NCI-H2227 (cell line): ENCODE data around the gene PHACTR1.

Source experiments
- DNase-seq: peaks from one replicate; lab custom pipeline; 2025; ENCODE audit not compliant: unreplicated experiment; lab: John Stamatoyannopoulos, UW

The PHACTR1 gene

GRCh38 chr6:13328076-13328874 lies 611.7 kb downstream of the PHACTR1 start, which contains the start of gene TBC1D7:
TBC1D7 (minus strand) TSS chr6:13328537; CDS start chr6:13326898, 1,639 bp downstream.
- DNase-seq: peak; percentile 96

DNA sequence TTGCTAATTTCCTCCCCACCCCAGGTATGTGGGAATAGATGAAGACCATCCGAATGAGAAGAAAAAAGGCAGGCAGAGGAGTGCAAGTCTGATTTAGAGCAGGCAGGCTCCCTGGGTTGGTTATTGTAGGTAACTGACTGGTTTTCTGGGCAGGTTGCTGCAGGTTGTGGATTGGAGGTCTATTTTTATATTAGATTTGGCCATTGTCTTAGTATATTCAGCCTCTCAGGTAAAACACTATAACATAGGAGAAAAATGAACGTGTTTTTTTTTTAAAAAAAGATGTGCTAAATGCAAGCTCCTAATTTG lies 612.3 kb downstream of the PHACTR1 start:
- no peak for DNase-seq

DNA sequence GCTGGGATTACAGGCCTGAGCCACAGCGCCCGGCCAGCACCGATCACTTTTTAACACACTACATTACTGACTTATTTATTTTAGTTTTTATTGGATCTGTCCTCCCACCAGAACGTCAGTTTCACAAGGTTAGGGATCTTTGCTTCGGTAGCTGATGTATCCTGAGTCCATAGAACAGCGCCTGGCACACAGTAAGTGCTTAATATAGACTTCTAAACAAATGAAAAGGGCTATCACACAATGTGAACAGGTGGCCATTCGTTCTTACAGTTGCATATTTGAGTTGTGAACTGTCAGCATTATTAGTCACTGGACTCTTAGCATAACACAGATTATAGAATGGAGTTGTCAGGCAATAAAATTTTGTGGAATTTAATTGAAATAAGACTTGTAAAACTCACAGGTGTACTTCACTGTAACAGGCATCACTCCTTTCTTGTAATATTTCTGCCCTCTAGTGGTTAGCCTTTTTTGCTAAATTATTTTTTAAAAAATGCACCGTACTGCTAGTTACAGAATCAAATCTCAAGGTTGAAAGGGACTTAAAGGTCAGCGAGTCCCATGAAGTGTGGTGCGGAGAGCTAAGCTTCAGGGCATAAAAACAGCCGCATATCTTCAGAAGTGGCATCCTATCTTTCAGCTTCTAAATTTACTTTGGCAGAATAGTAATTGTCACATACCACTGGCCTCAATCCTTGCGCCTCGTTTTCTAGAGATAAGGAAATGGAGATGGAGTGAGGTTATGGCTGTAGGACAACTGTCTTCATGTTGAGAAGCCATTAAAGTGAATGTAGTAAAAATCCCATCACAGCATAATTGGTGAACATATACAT lies 615.2 kb downstream of the PHACTR1 start:
- DNase-seq: peak; percentile 47

- no peak for DNase-seq
Observed at GRCh38 chr6:13332349-13332706, 615.8 kb downstream of the PHACTR1 start.

GRCh38 chr6:13334953-13335352 lies 618.4 kb downstream of the PHACTR1 start:
- no peak for DNase-seq

DNA sequence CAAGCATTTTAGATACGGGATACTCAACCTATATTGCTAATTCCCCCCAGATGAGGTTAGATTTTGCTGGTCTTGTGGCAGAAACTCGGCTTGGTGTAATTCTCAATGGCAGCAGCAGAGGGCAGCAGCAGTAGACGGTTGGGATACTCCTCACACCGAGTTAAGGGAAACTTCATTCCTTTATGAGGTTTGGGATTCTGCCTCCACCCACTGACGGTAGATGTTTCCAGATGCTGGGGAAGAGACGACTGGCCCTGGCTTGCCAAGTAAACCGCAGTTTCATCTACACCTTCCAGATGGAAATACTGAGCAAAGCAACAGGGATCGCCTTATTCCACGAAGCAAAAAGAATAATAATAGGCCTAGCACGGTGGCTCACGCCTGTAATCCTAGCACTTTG lies 620.0 kb downstream of the PHACTR1 start:
- peak; percentile 80 for DNase-seq

DNA sequence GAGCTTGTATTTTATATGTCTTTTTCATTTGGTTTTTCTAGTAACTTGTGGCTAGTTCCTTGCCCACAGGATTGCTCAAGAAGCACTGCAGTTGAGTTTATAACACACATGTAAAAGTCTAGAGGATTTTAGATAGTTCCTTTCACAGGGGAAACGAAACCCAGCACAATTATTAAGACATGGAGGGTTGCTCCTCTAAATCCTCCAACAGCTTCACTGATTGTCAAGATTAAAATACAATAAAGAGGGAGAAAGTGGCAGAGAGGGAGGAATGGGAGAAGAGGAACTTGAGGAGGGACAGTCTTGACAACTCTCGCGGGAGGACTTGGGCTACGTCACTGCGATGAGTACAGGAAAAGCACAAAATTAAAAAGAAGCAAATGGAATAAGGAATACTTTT lies 621.5 kb downstream of the PHACTR1 start:
- no peak for DNase-seq
